Mammary epithelial cell (primary cell): ENCODE results near the gene SCN1B.

Experiments
- EZH2 ChIP-seq: IDR thresholded peaks from 2 replicates; pipeline ENCODE4 v1.6.1; 2012; ENCODE audit warnings: low read length, inconsistent platforms, borderline replicate concordance
- TF ChIP-seq, protein P1 (sequence below), 2 donors: IDR thresholded peaks in 1 of 2; conservative IDR thresholded peaks in 1 of 2; 2 replicates each; pipeline ENCODE4 v1.5.1; 2011 to 2012; ENCODE audit warnings: inconsistent platforms in 2 of 2, low read length in 2 of 2, mild to moderate bottlenecking in 2 of 2, control low read depth in 1 of 2, low read depth in 1 of 2; ENCODE audit not compliant: insufficient read depth in 1 of 2; ENCODE audit errors: extremely low read depth in 1 of 2

DNA sequence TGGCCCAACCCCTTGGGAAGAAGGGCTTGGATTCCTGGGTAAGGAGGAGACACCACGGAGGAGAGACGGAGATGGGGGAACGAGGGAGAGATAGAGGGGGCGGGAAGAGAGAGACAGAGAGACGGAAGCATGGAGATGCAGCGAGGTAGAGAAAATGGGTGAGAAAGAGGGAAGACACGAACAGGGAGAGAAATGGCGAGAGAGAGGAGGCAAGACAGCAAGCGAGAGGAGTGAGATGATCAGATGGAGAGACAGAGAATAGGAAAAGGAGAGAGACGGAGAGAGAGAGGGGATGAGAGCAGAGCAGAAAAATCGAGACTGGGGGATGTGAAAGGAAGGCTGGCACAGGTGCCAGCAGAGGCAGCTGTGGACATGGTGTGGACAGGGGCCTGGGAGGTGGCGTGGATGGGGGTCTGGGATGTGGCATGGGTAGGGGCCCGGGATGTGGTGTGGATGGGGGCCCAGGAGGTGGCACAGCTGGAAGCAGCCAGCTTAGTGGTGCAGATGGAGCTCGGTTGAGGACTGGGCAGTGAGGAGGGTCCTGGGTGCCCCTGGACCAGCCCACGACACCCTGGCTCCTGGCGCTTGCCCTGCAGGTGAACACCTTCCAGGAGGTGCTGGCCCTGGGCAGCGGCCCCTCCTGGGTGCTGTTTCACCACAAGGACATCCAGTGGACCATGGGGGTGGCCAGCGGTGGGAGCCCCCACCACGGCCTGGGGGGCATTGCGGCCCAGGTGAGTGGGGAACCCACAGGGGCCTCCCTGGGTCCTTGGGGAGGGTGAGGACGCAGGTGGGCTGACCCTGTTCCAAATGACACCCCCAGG lies 45.1 kb downstream of the SCN1B start:
- TF ChIP-seq, protein P1, sequence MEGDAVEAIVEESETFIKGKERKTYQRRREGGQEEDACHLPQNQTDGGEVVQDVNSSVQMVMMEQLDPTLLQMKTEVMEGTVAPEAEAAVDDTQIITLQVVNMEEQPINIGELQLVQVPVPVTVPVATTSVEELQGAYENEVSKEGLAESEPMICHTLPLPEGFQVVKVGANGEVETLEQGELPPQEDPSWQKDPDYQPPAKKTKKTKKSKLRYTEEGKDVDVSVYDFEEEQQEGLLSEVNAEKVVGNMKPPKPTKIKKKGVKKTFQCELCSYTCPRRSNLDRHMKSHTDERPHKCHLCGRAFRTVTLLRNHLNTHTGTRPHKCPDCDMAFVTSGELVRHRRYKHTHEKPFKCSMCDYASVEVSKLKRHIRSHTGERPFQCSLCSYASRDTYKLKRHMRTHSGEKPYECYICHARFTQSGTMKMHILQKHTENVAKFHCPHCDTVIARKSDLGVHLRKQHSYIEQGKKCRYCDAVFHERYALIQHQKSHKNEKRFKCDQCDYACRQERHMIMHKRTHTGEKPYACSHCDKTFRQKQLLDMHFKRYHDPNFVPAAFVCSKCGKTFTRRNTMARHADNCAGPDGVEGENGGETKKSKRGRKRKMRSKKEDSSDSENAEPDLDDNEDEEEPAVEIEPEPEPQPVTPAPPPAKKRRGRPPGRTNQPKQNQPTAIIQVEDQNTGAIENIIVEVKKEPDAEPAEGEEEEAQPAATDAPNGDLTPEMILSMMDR (conservative IDR thresholded peaks at IDR 0.05 in 1 of 2, IDR thresholded peaks at IDR 0.05 in 1 of 2; ENCODE audit: extremely low read depth in 1 of 2, insufficient read depth in 1 of 2, low read depth in 1 of 2, low read length in 2 of 2): no peak
- TF ChIP-seq EZH2: no peak
